ENCODE data around the gene KRTAP2-3. TPM values are rescaled to one million over a fixed set of nuclear protein-coding genes. Genes with fewer than 3 reads are reported as not detected.
"Not testable (repeated sequence)": the region's sequence is repeated elsewhere in the genome, so short reads cannot be mapped to it uniquely, and the experiment has no call there.

The KRTAP2-3 gene
- total and polyA plus RNA-seq, 12 donors: not detected

DNA sequence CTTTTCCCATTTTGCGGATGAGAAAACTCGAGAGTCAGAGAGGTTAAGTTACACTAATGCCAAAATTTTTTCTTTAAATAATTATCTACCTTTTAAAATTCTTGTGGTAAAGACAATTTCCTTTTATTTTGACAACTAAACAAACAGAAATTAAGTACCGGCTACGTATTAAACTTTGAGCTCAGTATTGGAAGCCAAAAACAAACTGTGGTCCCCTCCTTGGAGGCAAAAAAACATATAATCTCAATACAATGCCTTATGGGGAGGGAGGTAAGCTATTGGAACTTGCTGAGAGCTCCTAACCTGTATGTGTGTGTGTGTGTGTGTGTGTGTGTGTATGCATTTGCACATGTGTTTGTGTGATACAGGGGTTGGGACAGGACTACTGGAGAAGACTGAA lies 3.5 kb upstream of the KRTAP2-3 start:
- no peak overlapping the region for H3K27ac ChIP-seq
- DNase-seq: no peak
- H3K4me3 ChIP-seq: no peak overlapping the region
- H3K27me3 ChIP-seq: no peaks in the 10 kb centered on the region
- no peaks in the 10 kb centered on the region for H3K4me1 ChIP-seq (replicated peaks in 1 of 2)
- TF ChIP-seq, protein P1, sequence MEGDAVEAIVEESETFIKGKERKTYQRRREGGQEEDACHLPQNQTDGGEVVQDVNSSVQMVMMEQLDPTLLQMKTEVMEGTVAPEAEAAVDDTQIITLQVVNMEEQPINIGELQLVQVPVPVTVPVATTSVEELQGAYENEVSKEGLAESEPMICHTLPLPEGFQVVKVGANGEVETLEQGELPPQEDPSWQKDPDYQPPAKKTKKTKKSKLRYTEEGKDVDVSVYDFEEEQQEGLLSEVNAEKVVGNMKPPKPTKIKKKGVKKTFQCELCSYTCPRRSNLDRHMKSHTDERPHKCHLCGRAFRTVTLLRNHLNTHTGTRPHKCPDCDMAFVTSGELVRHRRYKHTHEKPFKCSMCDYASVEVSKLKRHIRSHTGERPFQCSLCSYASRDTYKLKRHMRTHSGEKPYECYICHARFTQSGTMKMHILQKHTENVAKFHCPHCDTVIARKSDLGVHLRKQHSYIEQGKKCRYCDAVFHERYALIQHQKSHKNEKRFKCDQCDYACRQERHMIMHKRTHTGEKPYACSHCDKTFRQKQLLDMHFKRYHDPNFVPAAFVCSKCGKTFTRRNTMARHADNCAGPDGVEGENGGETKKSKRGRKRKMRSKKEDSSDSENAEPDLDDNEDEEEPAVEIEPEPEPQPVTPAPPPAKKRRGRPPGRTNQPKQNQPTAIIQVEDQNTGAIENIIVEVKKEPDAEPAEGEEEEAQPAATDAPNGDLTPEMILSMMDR (IDR thresholded peaks at IDR 0.05): no peak
- no peak for TF ChIP-seq POLR2A (IDR thresholded peaks at IDR 0.05)
- intact Hi-C loops (cut with DNase I): no loop called here
- 81 to 89% (median 86%) methylated on average over 4 of the region's 4 CpGs for WGBS, 4 donors
- H3K36me3 ChIP-seq (replicated peaks in 1 of 2): no peaks in the 10 kb centered on the region
- no peaks in the 10 kb centered on the region for H3K9me3 ChIP-seq (replicated peaks in 1 of 3)

DNA sequence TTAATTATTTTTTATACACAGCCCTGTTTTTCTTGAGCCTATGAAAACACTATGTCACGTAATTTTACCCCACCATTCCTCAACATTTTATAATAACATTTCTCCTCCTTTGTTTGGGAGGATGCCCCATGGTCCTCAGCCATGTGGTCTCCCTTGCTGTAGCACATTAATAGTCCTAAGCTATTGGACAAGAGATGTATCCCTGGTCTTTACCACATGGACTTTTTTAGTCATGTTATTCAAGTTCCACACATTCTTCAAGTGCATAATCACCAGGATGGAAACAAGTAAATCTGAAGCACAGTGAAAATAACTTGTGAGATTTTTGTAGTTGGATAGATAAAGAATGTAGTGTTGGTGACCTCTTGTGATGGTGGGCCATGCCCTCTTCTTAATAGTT lies 2.0 kb upstream of the KRTAP2-3 start:
- H3K27ac ChIP-seq: no peak overlapping the region
- no peaks in the 10 kb centered on the region for H3K36me3 ChIP-seq (replicated peaks in 1 of 2)
- TF ChIP-seq, protein P1 (IDR thresholded peaks at IDR 0.05): no peak
- no peak for TF ChIP-seq POLR2A (IDR thresholded peaks at IDR 0.05)
- H3K4me1 ChIP-seq (replicated peaks in 1 of 2): no peaks in the 10 kb centered on the region
- H3K9me3 ChIP-seq (replicated peaks in 1 of 3): no peaks in the 10 kb centered on the region
- no peaks in the 10 kb centered on the region for H3K27me3 ChIP-seq
- 56 to 83% (median 76%) methylated on average over 1 of the region's 1 CpG for WGBS, 4 donors
- intact Hi-C loops (cut with DNase I): no loop called here
- H3K4me3 ChIP-seq: no peak overlapping the region
- no peak for DNase-seq

DNA sequence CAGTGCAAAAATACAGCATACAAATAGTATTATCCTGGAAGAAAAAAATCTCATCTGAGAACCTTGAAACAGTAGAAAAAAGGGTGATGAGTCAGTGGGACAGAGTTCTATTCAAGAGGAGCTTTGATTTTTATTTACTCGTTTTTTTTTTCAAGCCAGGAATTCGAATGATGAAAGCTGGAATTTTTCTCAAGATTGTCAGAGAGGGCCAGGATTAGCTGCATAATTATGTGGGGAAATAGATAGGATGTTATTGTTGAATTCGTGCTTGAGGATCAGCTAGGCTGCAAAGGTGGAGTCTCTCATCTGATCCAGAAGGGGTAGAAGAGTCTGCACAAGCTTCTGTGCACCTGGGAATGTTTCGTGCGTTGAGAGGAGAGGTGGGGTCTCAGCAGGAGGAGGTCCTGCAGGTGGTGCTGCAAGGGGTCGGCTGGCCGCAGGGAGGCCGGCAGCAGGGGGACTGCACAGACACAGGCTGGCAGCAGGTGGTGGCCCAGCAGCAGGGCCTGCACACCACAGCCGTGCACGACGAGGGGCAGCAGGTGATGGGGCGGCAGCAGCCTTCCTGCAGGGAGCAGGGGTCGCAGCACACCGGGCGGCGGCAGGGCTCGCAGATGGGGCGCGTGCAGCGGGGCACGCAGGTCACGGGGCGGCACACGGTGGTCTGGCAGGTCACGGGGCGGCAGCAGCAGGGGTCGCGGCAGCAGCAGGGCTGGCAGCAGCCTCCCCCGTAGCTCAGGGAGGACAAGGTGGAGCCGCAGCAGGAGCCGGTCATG lies 450 bp downstream of the KRTAP2-3 start:
- H3K27me3 ChIP-seq; DNase-seq; H3K4me1 ChIP-seq (replicated peaks in 1 of 2); H3K9me3 ChIP-seq (replicated peaks in 1 of 3); H3K4me3 ChIP-seq; intact Hi-C loops (cut with DNase I); H3K36me3 ChIP-seq (replicated peaks in 1 of 2); H3K27ac ChIP-seq: not testable (repeated sequence)
- WGBS, 4 donors: 25 to 43% (median 34%) methylated on average over 5 to 10 of the region's 31 CpGs

DNA sequence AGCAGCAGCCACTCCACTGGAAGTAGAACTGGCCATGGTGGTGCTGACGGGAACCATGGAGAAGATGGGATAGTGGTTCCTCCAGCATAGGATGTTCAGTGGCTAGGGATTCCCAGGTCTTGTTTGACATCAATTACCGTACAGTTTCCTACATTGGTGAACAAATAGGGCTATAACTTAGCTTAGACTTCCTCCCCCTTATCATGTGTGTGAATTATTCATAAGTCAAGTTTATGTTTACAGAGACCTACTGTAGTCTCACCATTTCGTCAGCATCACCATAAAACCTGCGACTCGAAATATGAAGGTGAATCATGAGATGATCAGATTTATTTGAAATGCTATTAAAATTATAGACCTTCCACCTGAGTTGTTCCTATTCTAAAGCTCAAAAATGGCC lies 1.2 kb downstream of the KRTAP2-3 start:
- no peak for DNase-seq
- Histone ChIP-seq H3K4me3 (no peak overlapping the region), H3K27me3 (no peaks in the 10 kb centered on the region), H3K36me3 (replicated peaks in 1 of 2) (no peaks in the 10 kb centered on the region), H3K27ac (no peak overlapping the region), H3K9me3 (replicated peaks in 1 of 3) (no peaks in the 10 kb centered on the region), H3K4me1 (replicated peaks in 1 of 2) (no peaks in the 10 kb centered on the region)
- TF ChIP-seq, protein P1 (IDR thresholded peaks at IDR 0.05): no peak
- no peak for TF ChIP-seq POLR2A (IDR thresholded peaks at IDR 0.05)
- intact Hi-C loops (cut with DNase I): no loop called here
- WGBS, 4 donors: 67 to 77% (median 73%) methylated on average over 5 of the region's 5 CpGs

DNA sequence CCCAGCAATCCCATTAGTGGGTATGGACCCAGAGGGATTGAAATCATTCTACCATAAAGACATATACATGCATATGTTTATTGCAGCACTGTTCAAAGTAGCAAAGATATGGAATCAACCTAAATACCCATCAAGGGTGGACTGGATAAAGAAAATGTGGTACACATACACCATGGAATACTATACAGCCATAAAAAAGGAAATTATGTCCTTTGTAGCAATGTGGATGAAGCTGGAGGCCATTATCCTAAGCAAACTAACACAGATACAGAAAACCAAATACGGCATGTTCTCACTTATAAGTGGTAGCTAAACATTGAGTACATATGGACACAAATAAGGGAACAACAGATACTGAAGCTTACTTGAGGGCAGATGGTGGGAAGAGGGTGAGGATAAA lies 2.4 kb downstream of the KRTAP2-3 start:
- no peak for TF ChIP-seq POLR2A (IDR thresholded peaks at IDR 0.05)
- TF ChIP-seq, protein P1 (IDR thresholded peaks at IDR 0.05): no peak
- Histone ChIP-seq H3K27ac (no peak overlapping the region), H3K9me3 (replicated peaks in 1 of 3) (no peaks in the 10 kb centered on the region), H3K36me3 (replicated peaks in 1 of 2) (no peaks in the 10 kb centered on the region), H3K27me3 (no peaks in the 10 kb centered on the region), H3K4me1 (replicated peaks in 1 of 2) (no peaks in the 10 kb centered on the region), H3K4me3 (no peak overlapping the region)
- 91 to 97% (median 92%) methylated on average over 1 of the region's 1 CpG for WGBS, 4 donors
- intact Hi-C loops (cut with DNase I): no loop called here
- no peak for DNase-seq

DNA sequence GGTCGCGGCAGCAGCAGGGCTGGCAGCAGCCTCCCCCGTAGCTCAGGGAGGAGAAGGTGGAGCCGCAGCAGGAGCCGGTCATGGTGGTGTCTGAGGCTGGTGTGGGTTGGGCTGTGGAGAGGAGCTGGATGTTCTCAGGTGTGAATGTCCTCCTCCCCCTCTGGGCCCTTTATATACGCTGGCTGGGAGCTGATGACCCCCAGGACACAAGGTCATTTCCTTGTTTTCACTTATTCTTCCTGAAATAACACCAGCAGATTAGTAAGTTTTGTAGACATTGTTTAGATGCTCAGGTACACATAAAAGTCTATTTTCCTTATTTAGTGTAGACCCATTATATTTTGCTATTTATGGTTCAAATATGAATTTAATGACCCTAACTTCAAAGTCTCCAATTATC lies 4.8 kb downstream of the KRTAP2-3 start, which contains the start of gene KRTAP2-2:
TSS of gene KRTAP2-2 (minus strand) at position 101 of the 400 bp plus-strand sequence. CDS start at position 82, 19 bp downstream.
- intact Hi-C loops (cut with DNase I); H3K27me3 ChIP-seq; H3K36me3 ChIP-seq (replicated peaks in 1 of 2); H3K27ac ChIP-seq; DNase-seq; H3K4me1 ChIP-seq (replicated peaks in 1 of 2); H3K9me3 ChIP-seq (replicated peaks in 1 of 3); H3K4me3 ChIP-seq: not testable (repeated sequence)
- 33 to 58% (median 54%) methylated on average over 1 of the region's 6 CpGs for WGBS, 4 donors

DNA sequence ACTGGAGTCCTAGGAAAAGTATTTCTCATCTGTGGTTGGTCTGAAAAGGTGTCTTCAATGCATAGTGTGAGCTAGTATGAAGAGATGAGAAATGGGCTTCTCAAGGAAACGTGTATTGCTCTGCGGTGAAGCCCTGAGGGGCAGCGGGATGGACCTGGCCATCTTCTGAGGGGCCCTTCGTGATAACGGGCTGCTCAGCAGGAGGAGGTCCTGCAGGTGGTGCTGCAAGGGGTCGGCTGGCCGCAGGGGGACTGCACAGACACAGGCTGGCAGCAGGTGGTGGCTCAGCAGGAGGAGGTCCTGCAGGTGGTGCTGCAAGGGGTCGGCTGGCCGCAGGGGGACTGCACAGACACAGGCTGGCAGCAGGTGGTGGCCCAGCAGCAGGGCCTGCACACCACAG lies 5.4 kb downstream of the KRTAP2-3 start:
- H3K27me3 ChIP-seq; H3K27ac ChIP-seq; H3K9me3 ChIP-seq (replicated peaks in 1 of 3); H3K4me3 ChIP-seq; H3K36me3 ChIP-seq (replicated peaks in 1 of 2); intact Hi-C loops (cut with DNase I); DNase-seq; H3K4me1 ChIP-seq (replicated peaks in 1 of 2): not testable (repeated sequence)
- WGBS, 4 donors: 68 to 97% (median 82%) methylated on average over 5 to 9 of the region's 9 CpGs
